Measurements from ENCODE around the gene FRK.
A peak's percentile ranks its signal among the peaks of the same experiment; 100 is the strongest.

FRK gene

DNA sequence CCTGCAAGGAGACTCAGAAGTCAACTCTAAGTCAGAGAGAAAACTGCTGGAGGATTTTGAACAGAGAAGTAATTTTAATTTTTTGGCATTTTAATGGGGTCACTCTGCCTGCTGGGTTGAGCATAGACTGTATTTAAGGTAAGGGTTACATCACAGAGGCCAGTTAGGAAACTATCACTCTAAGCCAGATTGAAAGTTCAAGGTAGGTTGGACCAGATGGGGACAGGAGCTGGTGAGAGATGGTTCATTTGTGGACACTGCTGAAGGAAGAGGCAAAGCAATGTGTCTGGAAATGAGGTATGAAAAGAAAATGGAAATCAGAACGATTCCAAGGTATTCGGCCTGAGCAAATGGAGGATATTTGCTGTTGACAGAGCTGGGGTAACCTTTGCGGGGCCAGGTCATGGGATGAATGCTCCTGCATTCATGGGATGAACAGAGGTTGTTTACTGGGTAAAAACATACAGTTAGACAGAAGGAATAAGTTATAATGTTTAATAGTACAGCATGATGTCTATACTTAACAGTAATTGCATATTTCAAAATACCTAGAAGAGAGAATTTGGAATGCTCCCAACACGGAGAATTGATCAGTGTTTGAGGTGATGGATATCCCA, 26.9 kb downstream of the FRK start:
- DNase-seq (ENCODE audit: low read depth), result no peak

DNA sequence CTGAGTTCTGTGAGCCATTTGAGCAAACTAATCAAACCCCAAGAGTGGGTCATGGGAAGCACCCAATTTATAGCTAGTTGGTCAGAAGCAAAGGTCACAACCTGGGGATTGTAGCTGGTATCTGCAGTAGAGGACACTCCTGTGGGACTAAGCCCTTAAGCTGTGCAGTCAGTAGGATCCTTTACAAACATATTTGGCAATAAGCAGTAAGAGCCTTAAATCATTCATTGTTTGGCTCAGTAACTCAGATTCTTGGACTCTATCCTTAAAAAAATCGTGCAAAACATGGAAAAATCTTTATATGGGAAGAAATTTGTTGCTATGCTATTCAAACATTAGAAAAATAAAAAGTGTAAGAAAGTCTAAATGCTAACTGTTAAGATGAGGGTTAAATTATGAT, 29.9 kb downstream of the FRK start:
- no peak for DNase-seq (ENCODE audit: low read depth)

DNA sequence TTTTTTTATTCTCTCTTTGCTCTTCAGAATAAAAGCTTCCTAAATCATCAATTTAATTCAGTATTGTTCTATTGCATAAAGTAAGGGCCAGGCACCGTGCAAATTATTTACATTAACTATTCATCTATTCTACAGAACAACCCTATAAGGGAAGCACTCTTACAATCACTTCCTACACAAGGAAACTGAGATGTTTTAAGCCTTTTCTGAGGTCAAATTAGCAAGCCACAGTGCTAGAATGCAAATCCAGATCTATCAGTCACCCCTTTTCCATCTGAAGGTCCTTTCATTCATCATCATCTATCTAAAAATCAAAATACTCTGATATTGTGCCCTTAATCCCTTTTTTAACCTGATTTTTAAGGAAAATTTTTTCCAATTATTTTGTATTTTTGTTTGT, 31.2 kb downstream of the FRK start:
- DNase-seq (ENCODE audit: low read depth), result no peak

DNA sequence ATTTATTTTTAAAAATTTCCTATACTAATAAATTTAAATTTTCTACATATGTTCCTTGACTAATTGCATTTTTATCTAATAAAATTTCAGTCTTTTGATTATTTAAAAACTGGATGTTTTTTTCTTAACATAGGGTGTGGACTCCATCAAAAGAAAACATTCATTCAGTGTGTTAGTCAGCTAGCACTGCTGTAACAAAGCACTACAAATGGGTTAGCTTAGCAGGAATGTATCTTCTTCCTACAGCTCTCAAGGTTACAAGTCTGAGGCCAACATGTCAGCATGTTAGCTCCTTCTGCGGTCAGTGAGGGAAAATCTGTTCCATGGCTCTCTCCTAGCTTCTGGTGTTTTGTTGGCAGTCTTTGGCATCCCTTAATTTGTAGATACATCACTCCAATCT, 32.5 kb downstream of the FRK start:
- DNase-seq (ENCODE audit: low read depth), result no peak

DNA sequence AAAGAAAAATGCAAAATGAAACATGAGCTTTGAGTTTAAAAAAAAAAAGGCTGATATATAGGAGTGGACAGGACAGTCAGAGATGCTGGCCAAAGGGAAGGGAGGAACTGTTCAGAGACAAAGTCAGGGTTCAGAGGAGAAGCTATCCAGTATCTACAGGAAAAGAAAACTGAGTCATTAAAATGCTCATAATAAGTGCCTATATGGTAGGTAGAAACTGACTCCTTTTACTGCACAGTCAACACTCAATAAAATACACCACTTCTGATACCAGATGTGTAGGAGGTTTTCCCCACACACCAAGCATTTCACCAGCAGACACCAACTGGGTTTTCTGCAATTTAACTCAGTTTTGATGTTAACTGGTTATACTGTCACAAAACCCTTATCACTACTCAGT, 32.9 kb downstream of the FRK start:
- no peak for DNase-seq (ENCODE audit: low read depth)

DNA sequence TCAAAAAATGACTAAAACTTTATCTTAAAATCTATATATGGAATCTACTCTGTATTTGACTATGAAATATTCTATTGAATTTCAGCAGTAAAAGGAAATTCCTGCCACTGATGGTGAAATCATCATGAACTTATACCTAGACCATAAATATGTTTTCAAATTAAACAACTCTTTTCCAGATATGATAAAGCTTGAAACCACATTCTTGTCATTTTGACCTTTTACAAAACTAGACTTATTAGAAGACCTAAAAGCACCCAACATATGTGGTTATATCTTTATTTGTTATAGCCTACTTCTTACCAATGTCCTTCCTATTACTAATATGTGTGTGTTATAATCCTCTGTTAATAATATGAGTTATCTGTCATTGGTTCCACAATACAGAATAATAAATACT, 35.3 kb downstream of the FRK start:
- no peak for DNase-seq (ENCODE audit: low read depth)

DNA sequence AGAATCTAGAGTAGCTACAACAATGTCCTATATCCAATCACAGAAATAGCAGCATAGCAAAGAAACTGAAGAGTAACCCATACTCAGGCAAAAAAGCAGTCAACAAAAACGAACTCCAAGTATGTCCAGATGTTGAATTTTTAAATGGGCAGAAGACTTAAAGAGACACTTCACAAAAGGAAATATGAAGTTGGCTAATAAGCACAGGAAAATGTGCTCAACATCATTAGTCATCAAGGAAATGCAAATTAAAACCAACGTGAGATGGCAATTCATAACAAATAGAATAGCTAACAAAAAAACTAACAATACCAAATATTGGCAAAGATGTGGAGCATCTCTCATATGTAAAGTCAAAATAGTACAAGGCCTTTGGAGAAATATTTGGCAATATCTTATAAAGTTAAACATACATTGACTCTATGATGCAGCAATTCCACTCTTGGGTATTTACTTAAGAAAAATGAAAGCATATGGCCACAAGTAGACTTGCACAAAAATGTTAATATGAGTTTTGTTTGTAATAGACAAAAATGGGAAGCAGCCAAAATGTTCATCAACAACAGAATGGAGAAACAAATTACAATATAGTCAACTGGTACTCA, 37.7 kb downstream of the FRK start:
- DNase-seq (ENCODE audit: low read depth), result no peak

DNA sequence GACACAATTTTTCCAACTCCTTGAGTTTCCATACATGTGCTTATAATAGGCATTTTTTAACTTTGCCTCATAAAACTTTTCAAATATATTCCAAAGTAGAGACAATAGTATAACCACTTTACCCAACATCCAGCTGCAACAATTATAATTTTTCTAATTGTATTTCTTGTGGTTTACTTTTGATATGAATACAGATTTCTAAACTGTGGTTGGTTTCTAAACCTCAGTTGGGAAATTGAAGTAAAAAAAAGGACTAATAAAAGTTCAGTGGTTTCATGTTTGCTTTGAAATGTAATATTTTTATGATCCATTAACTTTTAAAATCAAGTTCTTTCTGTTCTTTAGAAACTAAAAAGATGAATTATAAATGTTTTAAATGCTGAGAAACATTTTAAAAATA, 40.0 kb downstream of the FRK start:
- no peak for DNase-seq (ENCODE audit: low read depth)

DNA sequence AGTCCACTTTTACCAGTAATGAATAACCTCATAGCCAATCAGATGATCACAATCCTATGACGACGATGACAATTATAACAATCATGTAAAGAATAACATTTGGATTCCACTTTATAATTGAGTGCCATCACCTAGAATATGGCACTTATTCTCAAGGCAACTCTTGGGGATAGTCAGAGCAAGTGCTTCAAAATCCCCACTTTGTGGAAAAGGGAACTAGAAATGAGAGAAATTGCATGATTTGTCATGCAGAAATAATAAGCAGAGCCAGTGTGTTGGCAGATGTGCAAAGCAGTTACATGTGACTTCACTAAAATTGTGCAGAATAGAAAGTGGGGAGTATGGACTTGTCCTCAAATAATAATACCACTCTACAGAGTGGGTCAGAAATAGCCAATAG, 41.3 kb downstream of the FRK start:
- DNase-seq (ENCODE audit: low read depth), result no peak

DNA sequence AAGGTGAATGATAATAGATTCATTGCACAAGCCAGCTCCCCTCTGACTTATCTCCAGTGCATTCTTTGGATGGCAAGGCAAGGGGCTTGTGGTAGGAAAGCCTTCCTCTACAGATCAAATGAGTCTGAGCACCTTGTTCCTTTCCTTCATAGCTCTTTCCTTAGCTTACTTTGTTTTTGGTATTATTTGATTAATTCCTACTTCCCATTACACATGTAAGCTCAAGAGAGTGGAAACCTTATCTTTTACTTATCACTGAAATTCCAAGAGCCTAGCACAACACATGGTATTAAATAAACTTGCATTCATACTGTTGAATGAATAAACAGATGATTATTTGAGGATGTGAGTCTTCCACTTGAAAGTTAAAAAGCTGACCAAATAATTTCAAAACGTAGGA, 41.7 kb downstream of the FRK start:
- DNase-seq (ENCODE audit: low read depth), result no peak

DNA sequence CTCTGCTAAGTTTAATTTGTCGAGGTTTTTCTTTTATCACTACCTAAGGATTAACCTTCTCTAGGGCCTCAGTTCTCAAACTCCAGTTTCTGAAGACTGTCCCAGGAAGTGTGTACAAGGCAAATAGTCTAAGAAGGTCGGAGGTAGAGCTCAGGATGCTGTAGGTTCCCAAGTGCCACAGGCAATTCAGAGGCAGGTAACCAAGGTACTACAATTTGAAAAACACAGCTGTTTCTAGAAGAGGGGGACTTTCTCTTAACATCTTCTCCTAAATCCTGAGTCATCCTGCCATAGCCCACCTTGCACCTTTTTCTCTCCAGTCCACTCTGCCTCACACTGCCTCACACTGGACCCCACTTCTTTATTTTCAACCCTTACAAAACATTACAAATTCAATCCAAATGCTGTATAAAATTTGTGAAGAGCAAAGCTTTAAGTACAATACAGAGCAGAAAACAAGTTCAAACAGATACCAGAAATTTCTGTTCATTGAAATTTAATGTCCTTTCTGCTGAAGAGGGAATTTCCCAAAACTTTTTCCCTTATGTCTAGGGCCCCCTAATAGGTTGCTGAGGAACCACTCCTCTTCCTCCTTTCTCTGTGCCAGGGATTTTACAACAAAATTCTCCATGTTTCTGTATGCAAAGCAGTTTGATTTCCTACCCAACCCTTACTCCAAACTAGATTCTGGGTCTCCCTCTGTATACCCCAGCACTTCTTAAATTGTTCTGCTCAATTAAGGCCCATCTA, 43.0 kb downstream of the FRK start:
- DNase-seq (ENCODE audit: low read depth), result no peak

DNA sequence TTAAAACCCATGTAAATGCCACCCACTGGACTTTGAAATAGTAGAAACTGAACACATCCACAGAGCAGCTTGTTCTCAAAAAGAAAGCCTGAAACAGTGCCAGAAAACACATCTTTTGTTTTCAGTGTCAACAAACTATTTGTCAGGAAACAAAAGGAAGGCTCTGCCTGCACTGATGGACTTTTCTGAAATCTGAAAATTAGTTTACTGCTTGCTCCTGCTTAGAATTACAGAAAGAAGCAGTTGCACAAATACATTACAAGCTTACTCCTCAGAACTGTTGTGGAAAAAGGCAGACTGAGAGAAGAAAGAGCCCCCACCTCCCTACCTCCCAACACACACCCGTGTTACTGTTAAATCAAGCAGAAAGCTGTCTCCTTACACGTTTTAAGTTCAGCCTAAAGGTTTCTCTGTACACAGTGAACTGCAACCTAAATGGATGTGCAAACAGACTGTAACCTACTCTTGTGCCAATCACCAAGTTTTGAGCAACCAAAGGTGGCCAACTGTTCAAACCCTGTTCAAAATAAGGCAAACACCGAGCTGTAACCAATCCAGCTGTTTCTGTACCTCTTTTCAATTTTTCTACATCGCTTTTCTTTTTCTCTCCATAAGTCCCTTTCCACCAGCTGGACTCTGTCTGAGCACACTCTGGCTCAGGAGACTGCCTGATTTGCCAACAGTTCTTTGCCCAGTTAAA, 43.7 kb downstream of the FRK start:
- DNase-seq (ENCODE audit: low read depth), result no peak

DNA sequence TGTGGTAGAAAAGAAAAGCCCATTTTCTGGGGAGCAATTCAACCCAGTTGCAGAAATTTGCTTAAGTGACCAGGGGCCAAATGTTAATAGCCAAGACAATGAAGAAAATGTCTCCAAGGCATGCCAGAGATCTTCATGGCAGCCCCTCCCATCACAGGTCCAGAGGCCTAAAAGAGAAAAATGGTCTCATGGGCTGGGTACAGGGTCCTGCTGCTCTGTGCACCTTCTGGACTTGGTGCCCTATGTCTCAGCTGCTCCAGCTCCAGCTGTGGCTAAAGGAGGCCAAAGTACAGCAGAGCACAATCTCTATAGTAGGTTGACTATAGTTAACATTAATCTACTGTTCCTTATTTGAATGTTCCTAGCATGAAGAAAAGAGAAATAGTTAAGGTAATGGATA, 44.7 kb downstream of the FRK start:
- no peak for DNase-seq (ENCODE audit: low read depth)

DNA sequence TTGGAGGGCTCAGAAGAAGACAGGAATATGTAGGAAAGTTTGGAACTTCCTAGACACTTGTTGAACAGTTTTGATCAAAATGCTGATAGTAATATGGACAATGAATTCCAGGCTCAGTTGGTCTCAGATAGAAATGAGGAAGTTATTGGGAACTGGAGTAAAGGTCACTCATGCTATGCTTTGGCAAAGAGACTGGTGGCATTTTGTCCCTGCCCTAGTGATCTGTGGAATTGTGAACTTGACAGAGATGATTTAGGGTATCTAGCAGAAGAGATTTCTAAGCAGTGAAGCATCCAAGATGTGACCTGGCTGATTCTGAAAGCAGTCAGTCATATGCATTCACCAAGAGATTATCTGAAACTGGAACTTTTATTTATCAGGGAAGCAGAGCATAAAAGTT, 45.1 kb downstream of the FRK start:
- DNase-seq (ENCODE audit: low read depth), result no peak

DNA sequence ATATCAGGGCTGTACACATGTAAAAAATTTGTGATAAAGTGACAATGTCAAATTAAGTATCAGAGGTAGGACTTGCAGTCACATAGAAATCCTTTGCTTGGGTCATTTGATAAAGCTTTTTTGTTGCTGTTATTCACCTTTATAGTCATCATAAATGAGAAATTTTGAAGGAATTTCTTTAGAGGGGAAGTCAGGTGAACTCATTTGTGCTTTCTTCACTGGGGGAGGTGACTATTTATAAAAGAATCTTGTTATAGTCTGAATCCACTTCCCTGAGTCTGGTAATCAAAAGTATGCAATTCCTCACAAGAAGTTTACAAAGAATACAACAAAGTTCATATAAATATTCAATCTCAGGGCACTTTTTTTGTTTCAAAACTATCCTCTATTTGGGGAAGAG, 47.7 kb downstream of the FRK start:
- no peak for DNase-seq (ENCODE audit: low read depth)

DNA sequence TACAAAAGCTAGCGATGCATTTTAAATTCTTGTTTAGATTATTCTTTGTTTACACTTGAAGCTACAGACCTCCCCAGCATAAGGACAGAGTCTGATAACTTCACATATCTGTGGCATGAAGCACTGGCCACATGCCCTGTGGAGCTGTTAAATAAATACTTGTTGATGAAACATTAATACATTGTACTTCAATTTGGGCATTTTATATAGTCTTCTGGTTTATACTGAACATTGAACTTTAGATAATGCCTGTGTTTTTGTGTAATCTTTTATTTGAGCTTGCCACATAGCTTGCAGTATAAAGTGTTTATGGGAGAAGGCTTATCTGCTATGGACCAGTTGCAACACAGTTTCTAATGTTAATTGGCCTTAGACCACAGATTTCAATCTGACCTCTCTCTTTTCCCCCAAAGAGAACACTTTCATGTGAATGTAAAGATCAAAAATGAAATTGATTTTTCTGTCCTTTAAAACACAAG, 48.2 kb downstream of the FRK start:
- no peak for DNase-seq (ENCODE audit: low read depth)

DNA sequence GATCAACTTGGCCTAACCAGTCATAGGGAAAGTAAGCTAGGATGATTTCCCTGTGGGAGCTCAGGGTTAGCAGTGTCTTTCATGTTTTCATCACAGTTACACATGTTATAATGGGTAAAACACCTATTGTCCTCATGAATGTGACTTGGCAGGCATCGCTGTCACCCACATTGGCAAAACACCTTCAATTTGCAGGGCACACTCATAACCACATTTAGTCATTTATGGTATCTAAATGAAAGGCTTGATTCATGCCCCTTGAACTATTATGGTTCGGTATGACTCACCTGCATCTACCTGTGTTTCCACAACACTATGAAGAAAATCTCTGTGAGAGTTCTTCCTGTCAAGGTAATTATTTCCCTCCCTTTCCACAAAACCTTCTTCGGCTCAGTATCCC, 49.2 kb downstream of the FRK start:
- no peak for DNase-seq (ENCODE audit: low read depth)

DNA sequence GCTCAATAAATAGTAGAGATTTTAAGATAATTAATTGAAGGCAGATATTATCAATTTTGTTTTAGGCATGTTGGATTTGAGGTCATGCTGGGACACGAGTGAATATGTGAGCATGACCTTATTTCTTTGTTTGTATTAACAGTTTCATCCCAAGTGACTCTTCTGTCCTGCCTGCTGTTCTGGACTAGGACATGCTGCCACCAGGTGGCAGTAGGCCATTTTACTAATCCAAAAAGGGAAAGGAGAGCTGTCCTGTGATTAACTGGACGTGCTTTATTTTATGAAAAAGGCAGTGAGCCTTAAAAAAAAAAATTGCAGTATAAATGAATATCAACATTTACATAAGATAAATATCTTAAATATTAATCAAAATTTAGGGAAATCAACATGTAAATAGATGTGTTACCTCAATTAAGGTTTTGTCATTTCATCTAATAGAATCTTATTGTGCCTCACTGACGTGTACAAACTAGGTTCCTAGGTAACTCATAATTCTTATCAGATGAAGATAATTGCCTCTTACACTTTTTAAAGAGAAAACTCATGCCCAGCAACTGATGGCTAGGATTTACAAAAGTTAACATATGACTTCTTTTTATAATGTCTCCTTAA, 49.8 kb downstream of the FRK start:
- DNase-seq (ENCODE audit: low read depth), result peak; percentile 12

DNA sequence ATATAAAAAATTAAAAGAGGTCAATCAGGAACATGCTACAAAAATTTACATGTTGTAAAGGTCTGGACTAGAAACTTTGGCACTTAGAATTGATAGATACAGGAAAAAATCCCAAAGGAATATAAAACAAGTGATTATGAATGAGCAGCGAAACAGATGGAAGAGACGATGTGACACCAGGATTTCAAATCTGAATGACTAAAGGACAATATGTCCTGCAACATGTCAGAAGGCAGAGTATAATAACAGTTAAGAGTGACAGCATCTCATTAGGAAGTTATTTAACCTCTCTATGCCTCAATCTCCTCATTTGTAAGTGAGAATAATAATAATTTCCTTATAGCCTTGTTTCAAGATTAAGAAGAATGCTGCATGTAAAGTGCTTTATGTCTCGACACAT, 50.3 kb downstream of the FRK start:
- DNase-seq (ENCODE audit: low read depth), result no peak

DNA sequence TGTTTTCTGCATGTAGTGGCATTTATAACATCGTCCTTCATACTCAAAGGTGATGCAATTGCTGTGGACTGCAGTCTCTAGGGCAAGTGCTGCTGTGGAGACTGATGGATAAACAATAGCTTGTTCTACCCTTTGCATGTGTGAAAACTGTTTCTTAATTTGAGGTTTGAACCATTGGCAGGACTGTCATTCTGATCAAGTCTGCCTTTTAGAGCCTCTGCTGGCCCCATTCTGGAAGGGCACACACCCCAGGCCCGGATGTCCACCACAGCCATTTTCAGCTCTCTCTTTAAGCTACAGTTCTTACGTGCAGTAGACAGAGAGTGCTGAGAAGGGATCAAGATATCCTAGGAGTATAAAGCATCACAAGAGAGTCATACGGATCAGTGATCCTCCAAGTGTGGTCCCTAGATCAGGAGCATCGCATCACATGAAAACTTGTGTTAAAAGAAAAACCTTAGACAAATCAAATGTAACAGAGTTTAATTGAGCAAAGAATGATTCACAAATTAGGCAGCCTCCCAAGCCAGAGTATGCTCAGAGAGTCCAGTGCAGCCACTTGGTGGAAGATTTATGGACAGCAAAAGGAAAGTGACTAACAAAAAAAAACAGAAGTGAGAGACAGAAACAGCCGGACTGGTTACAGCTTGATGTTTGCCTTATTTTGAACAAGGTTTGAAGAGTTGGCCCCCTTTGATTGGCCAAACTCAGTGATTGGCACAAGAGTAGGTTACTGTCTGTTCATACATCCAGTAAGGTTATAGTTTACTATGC, 52.0 kb downstream of the FRK start:
- DNase-seq (ENCODE audit: low read depth), result no peak

All from stimulated activated CD8-positive, alpha-beta memory T cell treated with anti-CD3 and anti-CD28 coated beads, Interleukin-15, amount 100 ng/mL, for 1 hour (primary cell).